K562 (cell line): ENCODE data around the gene ZAP70. TPM values are rescaled to one million over a fixed set of nuclear protein-coding genes. Genes with fewer than 3 reads are reported as not detected.

Source experiments
- EZH2 ChIP-seq: IDR thresholded peaks from 2 replicates; pipeline ENCODE4 v1.6.1; 2012; ENCODE audit warnings: low read depth, mild to moderate bottlenecking, inconsistent platforms, low read length, borderline replicate concordance
- FOSL1 ChIP-seq: fragments of 200-800 bp; sonication (Bioruptor generic); conservative IDR thresholded peaks from 2 replicates; pipeline ENCODE4 v1.6.1; 2016; ENCODE audit warnings: missing genetic modification characterization, missing compliant biosample characterization
- FOXJ2 ChIP-seq: fragments of 200-800 bp; sonication (Bioruptor generic); IDR thresholded peaks from 2 replicates; pipeline ENCODE4 v1.6.1; 2016; ENCODE audit warnings: missing genetic modification characterization, missing compliant biosample characterization
- NFRKB ChIP-seq: fragments of 450-650 bp; IDR thresholded peaks from 2 replicates; pipeline ENCODE4 v1.6.1; 2016; ENCODE audit warnings: low read depth
- PHF21A ChIP-seq: fragments of 450-650 bp; IDR thresholded peaks from 2 replicates; pipeline ENCODE4 v1.6.1; 2017; ENCODE audit warnings: low read depth, borderline replicate concordance
- SMAD2 ChIP-seq: fragments of 150-350 bp; IDR thresholded peaks from 2 replicates; pipeline ENCODE4 v1.6.1; 2014; ENCODE audit warnings: low read depth, mild to moderate bottlenecking, low read length
- SRF ChIP-seq, 2 experiments: fragments of 250-450, 450-650 bp in 1 of 2; sonication (Bioruptor Pico) in 1 of 2; sonication (generic) in 1 of 2; formaldehyde crosslinking; IDR thresholded peaks; 2 replicates each; pipeline versions ENCODE4 v1.5.0 to v1.5.1; 2020 to 2022; ENCODE audit warnings: mild to moderate bottlenecking in 1 of 2, missing genetic modification reagents in 1 of 2
- ZNF239 ChIP-seq: fragments of 250-450 bp; sonication (Bioruptor Pico); IDR thresholded peaks from 2 replicates; pipeline ENCODE4 v1.4.0; 2020; ENCODE audit warnings: mild to moderate bottlenecking
- ZNF551 ChIP-seq: fragments of 250-450 bp; sonication (Bioruptor Pico); IDR thresholded peaks from 2 replicates; pipeline ENCODE4 v1.5.0; 2021; ENCODE audit warnings: mild to moderate bottlenecking, moderate library complexity
- ZNF644 ChIP-seq: fragments of 200-800 bp; sonication (Bioruptor generic); IDR thresholded peaks from 2 replicates; pipeline ENCODE4 v1.6.1; 2016; ENCODE audit warnings: low read depth, missing genetic modification characterization, missing compliant biosample characterization
- polyA plus RNA-seq, 8 experiments: library from polyadenylated mRNA; depleted of rRNA in 4 of 8; stranded (reverse) in 5 of 8; unstranded in 3 of 8; fragments of >200 nt; fragmentation: Nextera tagmentation in 2 of 8; fragmentation: Illumina TruSeq in 1 of 8; extraction: Ambion mirVana in 2 of 8; extraction: Trizol in 1 of 8; gene quantifications; 2 replicates each; pipeline versions ENCODE4 v1.2.1 to v1.2.3, GENCODE V29; 2011 to 2014; ENCODE audit warnings: inconsistent platforms in 1 of 8, missing spikeins in 1 of 8
- total RNA-seq, 7 experiments: library from RNA; depleted of rRNA in 6 of 7; stranded (reverse); fragments of >200 nt in 6 of 7; fragmentation: Illumina TruSeq in 2 of 7; extraction: Trizol in 2 of 7; gene quantifications; 2 replicates each; pipeline versions ENCODE4 v1.2.1 to v1.2.3, GENCODE V29; 2011 to 2021; ENCODE audit warnings: low replicate concordance in 1 of 7
- TF ChIP-seq, protein P1 (sequence below): sonication (generic); formaldehyde crosslinking; IDR thresholded peaks from 2 replicates; pipeline ENCODE4 v1.8.1; 2023; ENCODE audit warnings: missing genetic modification reagents, mild to moderate bottlenecking, borderline replicate concordance
- TF ChIP-seq, protein P2 (sequence below): fragments of 450-650 bp; IDR thresholded peaks from 2 replicates; pipeline ENCODE4 v1.6.1; 2016; ENCODE audit warnings: borderline replicate concordance
- TF ChIP-seq, protein P3 (sequence below): fragments of 250-450 bp; sonication (Bioruptor Pico); IDR thresholded peaks from 2 replicates; pipeline ENCODE4 v1.4.0; 2020
- TF ChIP-seq, protein P4 (sequence below): conservative IDR thresholded peaks from 2 replicates; pipeline ENCODE4 v1.6.1; 2011; ENCODE audit warnings: low read depth, mild to moderate bottlenecking, low read length; ENCODE audit not compliant: control insufficient read depth

ZAP70 gene
- total and polyA plus RNA-seq, 9 of the 15 experiments (the other 6 are each of a cell fraction or from before 2014, with no cell fraction given), result 0.06 to 0.80 (median 0.21) TPM; not detected in 1

DNA sequence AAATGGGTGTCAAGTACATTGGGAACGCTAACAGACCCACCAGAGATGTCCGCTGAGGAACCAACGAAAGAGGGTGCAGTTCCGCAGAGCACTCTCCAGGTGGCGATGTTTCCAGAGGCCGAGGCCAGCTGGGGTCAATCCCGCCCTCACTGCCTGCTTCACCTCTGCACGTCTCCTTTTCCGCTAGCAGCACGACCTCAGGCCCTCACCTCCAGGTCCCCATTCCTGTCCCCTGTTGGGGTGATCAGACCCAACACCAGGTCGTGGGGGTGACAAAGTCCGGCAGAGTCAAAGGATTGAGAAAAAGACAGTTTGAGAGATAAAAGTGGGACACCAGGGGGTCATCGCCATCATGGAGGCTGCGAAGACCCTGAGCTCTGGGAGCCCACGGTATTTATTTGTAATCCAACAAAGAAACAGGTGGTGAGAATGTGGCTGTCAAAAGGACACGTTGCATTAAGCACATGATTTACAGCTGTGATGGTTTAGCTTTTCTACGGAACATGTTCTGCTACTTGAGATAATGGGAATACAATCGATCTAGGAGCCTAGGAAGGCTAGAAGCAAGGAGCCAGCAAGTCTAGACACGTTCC, 27.3 kb downstream of the ZAP70 start (continued):
- TF ChIP-seq, protein P1, sequence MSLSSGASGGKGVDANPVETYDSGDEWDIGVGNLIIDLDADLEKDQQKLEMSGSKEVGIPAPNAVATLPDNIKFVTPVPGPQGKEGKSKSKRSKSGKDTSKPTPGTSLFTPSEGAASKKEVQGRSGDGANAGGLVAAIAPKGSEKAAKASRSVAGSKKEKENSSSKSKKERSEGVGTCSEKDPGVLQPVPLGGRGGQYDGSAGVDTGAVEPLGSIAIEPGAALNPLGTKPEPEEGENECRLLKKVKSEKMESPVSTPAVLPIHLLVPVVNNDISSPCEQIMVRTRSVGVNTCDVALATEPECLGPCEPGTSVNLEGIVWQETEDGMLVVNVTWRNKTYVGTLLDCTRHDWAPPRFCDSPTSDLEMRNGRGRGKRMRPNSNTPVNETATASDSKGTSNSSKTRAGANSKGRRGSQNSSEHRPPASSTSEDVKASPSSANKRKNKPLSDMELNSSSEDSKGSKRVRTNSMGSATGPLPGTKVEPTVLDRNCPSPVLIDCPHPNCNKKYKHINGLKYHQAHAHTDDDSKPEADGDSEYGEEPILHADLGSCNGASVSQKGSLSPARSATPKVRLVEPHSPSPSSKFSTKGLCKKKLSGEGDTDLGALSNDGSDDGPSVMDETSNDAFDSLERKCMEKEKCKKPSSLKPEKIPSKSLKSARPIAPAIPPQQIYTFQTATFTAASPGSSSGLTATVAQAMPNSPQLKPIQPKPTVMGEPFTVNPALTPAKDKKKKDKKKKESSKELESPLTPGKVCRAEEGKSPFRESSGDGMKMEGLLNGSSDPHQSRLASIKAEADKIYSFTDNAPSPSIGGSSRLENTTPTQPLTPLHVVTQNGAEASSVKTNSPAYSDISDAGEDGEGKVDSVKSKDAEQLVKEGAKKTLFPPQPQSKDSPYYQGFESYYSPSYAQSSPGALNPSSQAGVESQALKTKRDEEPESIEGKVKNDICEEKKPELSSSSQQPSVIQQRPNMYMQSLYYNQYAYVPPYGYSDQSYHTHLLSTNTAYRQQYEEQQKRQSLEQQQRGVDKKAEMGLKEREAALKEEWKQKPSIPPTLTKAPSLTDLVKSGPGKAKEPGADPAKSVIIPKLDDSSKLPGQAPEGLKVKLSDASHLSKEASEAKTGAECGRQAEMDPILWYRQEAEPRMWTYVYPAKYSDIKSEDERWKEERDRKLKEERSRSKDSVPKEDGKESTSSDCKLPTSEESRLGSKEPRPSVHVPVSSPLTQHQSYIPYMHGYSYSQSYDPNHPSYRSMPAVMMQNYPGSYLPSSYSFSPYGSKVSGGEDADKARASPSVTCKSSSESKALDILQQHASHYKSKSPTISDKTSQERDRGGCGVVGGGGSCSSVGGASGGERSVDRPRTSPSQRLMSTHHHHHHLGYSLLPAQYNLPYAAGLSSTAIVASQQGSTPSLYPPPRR, result no peak
- TF ChIP-seq, protein P2, sequence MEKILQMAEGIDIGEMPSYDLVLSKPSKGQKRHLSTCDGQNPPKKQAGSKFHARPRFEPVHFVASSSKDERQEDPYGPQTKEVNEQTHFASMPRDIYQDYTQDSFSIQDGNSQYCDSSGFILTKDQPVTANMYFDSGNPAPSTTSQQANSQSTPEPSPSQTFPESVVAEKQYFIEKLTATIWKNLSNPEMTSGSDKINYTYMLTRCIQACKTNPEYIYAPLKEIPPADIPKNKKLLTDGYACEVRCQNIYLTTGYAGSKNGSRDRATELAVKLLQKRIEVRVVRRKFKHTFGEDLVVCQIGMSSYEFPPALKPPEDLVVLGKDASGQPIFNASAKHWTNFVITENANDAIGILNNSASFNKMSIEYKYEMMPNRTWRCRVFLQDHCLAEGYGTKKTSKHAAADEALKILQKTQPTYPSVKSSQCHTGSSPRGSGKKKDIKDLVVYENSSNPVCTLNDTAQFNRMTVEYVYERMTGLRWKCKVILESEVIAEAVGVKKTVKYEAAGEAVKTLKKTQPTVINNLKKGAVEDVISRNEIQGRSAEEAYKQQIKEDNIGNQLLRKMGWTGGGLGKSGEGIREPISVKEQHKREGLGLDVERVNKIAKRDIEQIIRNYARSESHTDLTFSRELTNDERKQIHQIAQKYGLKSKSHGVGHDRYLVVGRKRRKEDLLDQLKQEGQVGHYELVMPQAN, result no peak
- TF ChIP-seq, protein P3, sequence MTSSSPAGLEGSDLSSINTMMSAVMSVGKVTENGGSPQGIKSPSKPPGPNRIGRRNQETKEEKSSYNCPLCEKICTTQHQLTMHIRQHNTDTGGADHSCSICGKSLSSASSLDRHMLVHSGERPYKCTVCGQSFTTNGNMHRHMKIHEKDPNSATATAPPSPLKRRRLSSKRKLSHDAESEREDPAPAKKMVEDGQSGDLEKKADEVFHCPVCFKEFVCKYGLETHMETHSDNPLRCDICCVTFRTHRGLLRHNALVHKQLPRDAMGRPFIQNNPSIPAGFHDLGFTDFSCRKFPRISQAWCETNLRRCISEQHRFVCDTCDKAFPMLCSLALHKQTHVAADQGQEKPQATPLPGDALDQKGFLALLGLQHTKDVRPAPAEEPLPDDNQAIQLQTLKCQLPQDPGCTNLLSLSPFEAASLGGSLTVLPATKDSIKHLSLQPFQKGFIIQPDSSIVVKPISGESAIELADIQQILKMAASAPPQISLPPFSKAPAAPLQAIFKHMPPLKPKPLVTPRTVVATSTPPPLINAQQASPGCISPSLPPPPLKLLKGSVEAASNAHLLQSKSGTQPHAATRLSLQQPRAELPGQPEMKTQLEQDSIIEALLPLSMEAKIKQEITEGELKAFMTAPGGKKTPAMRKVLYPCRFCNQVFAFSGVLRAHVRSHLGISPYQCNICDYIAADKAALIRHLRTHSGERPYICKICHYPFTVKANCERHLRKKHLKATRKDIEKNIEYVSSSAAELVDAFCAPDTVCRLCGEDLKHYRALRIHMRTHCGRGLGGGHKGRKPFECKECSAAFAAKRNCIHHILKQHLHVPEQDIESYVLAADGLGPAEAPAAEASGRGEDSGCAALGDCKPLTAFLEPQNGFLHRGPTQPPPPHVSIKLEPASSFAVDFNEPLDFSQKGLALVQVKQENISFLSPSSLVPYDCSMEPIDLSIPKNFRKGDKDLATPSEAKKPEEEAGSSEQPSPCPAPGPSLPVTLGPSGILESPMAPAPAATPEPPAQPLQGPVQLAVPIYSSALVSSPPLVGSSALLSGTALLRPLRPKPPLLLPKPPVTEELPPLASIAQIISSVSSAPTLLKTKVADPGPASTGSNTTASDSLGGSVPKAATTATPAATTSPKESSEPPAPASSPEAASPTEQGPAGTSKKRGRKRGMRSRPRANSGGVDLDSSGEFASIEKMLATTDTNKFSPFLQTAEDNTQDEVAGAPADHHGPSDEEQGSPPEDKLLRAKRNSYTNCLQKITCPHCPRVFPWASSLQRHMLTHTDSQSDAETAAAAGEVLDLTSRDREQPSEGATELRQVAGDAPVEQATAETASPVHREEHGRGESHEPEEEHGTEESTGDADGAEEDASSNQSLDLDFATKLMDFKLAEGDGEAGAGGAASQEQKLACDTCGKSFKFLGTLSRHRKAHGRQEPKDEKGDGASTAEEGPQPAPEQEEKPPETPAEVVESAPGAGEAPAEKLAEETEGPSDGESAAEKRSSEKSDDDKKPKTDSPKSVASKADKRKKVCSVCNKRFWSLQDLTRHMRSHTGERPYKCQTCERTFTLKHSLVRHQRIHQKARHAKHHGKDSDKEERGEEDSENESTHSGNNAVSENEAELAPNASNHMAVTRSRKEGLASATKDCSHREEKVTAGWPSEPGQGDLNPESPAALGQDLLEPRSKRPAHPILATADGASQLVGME (CRISPR knock-in tag), result no peak
- no peak for TF ChIP-seq ZNF551 (CRISPR knock-in tag)
- TF ChIP-seq FOSL1 (tag), result no peak
- TF ChIP-seq EZH2, result no peak
- no peak for TF ChIP-seq ZNF644
- TF ChIP-seq SRF (CRISPR knock-in tag; IDR thresholded peaks at IDR 0.05), result no peak
- TF ChIP-seq ZNF239 (CRISPR knock-in tag), result no peak
- no peak for TF ChIP-seq FOXJ2 (tag)
- TF ChIP-seq, protein P4, sequence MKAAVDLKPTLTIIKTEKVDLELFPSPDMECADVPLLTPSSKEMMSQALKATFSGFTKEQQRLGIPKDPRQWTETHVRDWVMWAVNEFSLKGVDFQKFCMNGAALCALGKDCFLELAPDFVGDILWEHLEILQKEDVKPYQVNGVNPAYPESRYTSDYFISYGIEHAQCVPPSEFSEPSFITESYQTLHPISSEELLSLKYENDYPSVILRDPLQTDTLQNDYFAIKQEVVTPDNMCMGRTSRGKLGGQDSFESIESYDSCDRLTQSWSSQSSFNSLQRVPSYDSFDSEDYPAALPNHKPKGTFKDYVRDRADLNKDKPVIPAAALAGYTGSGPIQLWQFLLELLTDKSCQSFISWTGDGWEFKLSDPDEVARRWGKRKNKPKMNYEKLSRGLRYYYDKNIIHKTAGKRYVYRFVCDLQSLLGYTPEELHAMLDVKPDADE, result no peak
- TF ChIP-seq NFRKB, result no peak
- no peak for TF ChIP-seq SMAD2
- no peak for TF ChIP-seq PHF21A
